HEK293 (cell line): ENCODE results near the gene ETS2.

Experiments used
- CTCF ChIA-PET: fragments of 350-600 bp; formaldehyde crosslinking; extraction: SDS; loops from one replicate; lab custom pipeline; 2021; ENCODE audit warnings: antibody characterized with exemption; lab: Yijun Ruan, JAX
- POLR2A ChIA-PET: fragments of 300-600 bp; formaldehyde crosslinking; extraction: SDS; loops from one replicate; lab custom pipeline; 2020; ENCODE audit warnings: antibody characterized with exemption, inconsistent platforms; lab: Yijun Ruan, JAX
- H3K27ac ChIP-seq: fragments of 200-500 bp; sonication (Bioruptor generic); 2 replicates; pipeline ENCODE4 v1.5.1; 2014; ENCODE audit warnings: low read depth, low read length, control low read depth, inconsistent platforms; ENCODE audit errors: extremely low read depth
- H3K36me3 ChIP-seq, 2 experiments: fragments of 200-500 bp in 1 of 2; sonication (Bioruptor generic) in 1 of 2; 1 replicate in 1 of 2; 2 replicates in 1 of 2; pipeline ENCODE4 v1.5.1; 2014 to 2017; ENCODE audit warnings: inconsistent platforms in 2 of 2, low read length in 2 of 2; ENCODE audit not compliant: control insufficient read depth in 2 of 2, insufficient read depth in 1 of 2
- H3K4me1 ChIP-seq: fragments of 200-500 bp; sonication (Bioruptor generic); 2 replicates; pipeline ENCODE4 v1.5.1; 2014; ENCODE audit warnings: mild to moderate bottlenecking, low read length, inconsistent platforms; ENCODE audit not compliant: control insufficient read depth, insufficient read depth
- H3K4me3 ChIP-seq: 2 replicates; pipeline ENCODE4 v1.5.1; 2011; ENCODE audit warnings: low read depth, mild to moderate bottlenecking, control low read depth, low read length, moderate library complexity
- H3K9me3 ChIP-seq: fragments of 200-500 bp; sonication (Bioruptor generic); 2 replicates; pipeline ENCODE4 v1.5.1; 2014; ENCODE audit warnings: low read depth, low read length, inconsistent platforms; ENCODE audit not compliant: control insufficient read depth, insufficient read depth
- GLIS2 ChIP-seq: fragments of 450-650 bp; formaldehyde crosslinking; IDR thresholded peaks from 2 replicates; pipeline ENCODE4 v1.5.1; 2016; ENCODE audit warnings: missing biosample characterization, missing genetic modification characterization
- KLF1 ChIP-seq: fragments of 450-650 bp; formaldehyde crosslinking; IDR thresholded peaks from 2 replicates; pipeline ENCODE4 v1.5.1; 2016; ENCODE audit warnings: missing biosample characterization, missing genetic modification characterization
- KLF10 ChIP-seq: fragments of 450-650 bp; IDR thresholded peaks from 2 replicates; pipeline ENCODE4 v1.5.1; 2018; ENCODE audit warnings: missing biosample characterization, mild to moderate bottlenecking, missing genetic modification characterization
- SP2 ChIP-seq: fragments of 450-650 bp; formaldehyde crosslinking; IDR thresholded peaks from 2 replicates; pipeline ENCODE4 v1.5.1; 2016; ENCODE audit warnings: missing biosample characterization, missing genetic modification characterization
- SP7 ChIP-seq: fragments of 450-650 bp; formaldehyde crosslinking; IDR thresholded peaks from 2 replicates; pipeline ENCODE4 v1.5.1; 2016; ENCODE audit warnings: missing biosample characterization, missing genetic modification characterization
- ZBTB48 ChIP-seq: fragments of 450-650 bp; formaldehyde crosslinking; IDR thresholded peaks from 2 replicates; pipeline ENCODE4 v1.5.1; 2016; ENCODE audit warnings: missing biosample characterization, missing genetic modification characterization
- ZBTB8A ChIP-seq: fragments of 450-650 bp; formaldehyde crosslinking; IDR thresholded peaks from 2 replicates; pipeline ENCODE4 v1.5.1; 2016; ENCODE audit warnings: missing biosample characterization, missing genetic modification characterization
- ZIC2 ChIP-seq: fragments of 450-650 bp; formaldehyde crosslinking; IDR thresholded peaks from 2 replicates; pipeline ENCODE4 v1.5.1; 2016; ENCODE audit warnings: missing biosample characterization, missing genetic modification characterization
- ZNF239 ChIP-seq: fragments of 450-650 bp; formaldehyde crosslinking; IDR thresholded peaks from 2 replicates; pipeline ENCODE4 v1.5.1; 2016; ENCODE audit warnings: missing biosample characterization, missing genetic modification characterization
- ZNF335 ChIP-seq: fragments of 450-650 bp; formaldehyde crosslinking; conservative IDR thresholded peaks from 2 replicates; pipeline ENCODE4 v1.5.1; 2016; ENCODE audit warnings: missing biosample characterization, missing genetic modification characterization
- ZNF341 ChIP-seq: fragments of 450-650 bp; formaldehyde crosslinking; IDR thresholded peaks from 2 replicates; pipeline ENCODE4; 2016; ENCODE audit warnings: low read depth, missing biosample characterization, missing genetic modification characterization
- ZNF423 ChIP-seq: fragments of 450-650 bp; formaldehyde crosslinking; IDR thresholded peaks from 2 replicates; pipeline ENCODE4 v1.5.1; 2016; ENCODE audit warnings: missing biosample characterization, missing genetic modification characterization
- ZNF521 ChIP-seq: fragments of 450-650 bp; formaldehyde crosslinking; IDR thresholded peaks from 2 replicates; pipeline ENCODE4 v1.5.1; 2017; ENCODE audit warnings: missing biosample characterization, mild to moderate bottlenecking, missing genetic modification characterization
- ZNF558 ChIP-seq: fragments of 450-650 bp; formaldehyde crosslinking; IDR thresholded peaks from 2 replicates; pipeline ENCODE4 v1.5.1; 2016; ENCODE audit warnings: missing biosample characterization, missing genetic modification characterization
- ZNF561 ChIP-seq: fragments of 450-650 bp; IDR thresholded peaks from 2 replicates; pipeline ENCODE4 v1.5.1; 2018; ENCODE audit warnings: missing biosample characterization, missing genetic modification characterization, borderline replicate concordance
- ZNF571 ChIP-seq: fragments of 450-650 bp; formaldehyde crosslinking; IDR thresholded peaks from 2 replicates; pipeline ENCODE4 v1.5.0; 2017; ENCODE audit warnings: missing biosample characterization, missing genetic modification characterization
- ZNF600 ChIP-seq: fragments of 450-650 bp; formaldehyde crosslinking; IDR thresholded peaks from 2 replicates; pipeline ENCODE4 v1.5.1; 2016; ENCODE audit warnings: missing biosample characterization, missing genetic modification characterization
- ZNF629 ChIP-seq: fragments of 450-650 bp; formaldehyde crosslinking; IDR thresholded peaks from 2 replicates; pipeline ENCODE4 v1.5.1; 2017; ENCODE audit warnings: missing biosample characterization, missing genetic modification characterization
- ZNF660 ChIP-seq: fragments of 450-650 bp; IDR thresholded peaks from 2 replicates; pipeline ENCODE4 v1.5.1; 2018; ENCODE audit warnings: missing biosample characterization, mild to moderate bottlenecking, missing genetic modification characterization
- ZSCAN23 ChIP-seq: fragments of 450-650 bp; formaldehyde crosslinking; IDR thresholded peaks from 2 replicates; pipeline ENCODE4 v1.5.1; 2016; ENCODE audit warnings: missing biosample characterization, missing genetic modification characterization
- ZSCAN30 ChIP-seq: fragments of 450-650 bp; IDR thresholded peaks from 2 replicates; pipeline ENCODE4 v1.5.1; 2018; ENCODE audit warnings: missing biosample characterization, mild to moderate bottlenecking, missing genetic modification characterization, moderate library complexity
- TF ChIP-seq, protein P1 (sequence below): fragments of 450-650 bp; formaldehyde crosslinking; IDR thresholded peaks from 2 replicates; pipeline ENCODE4 v1.5.1; 2016; ENCODE audit warnings: missing biosample characterization, missing genetic modification characterization
- TF ChIP-seq, protein P2 (sequence below): fragments of 450-650 bp; formaldehyde crosslinking; conservative IDR thresholded peaks from 2 replicates; pipeline ENCODE4 v1.5.1; 2016; ENCODE audit warnings: low read depth, missing biosample characterization, missing genetic modification characterization
- TF ChIP-seq, protein P3 (sequence below): fragments of 450-650 bp; formaldehyde crosslinking; IDR thresholded peaks from 2 replicates; pipeline ENCODE4 v1.5.1; 2017; ENCODE audit warnings: missing biosample characterization, missing genetic modification characterization
- TF ChIP-seq, protein P4 (sequence below): fragments of 450-650 bp; formaldehyde crosslinking; IDR thresholded peaks from 2 replicates; pipeline ENCODE4 v1.5.1; 2016; ENCODE audit warnings: missing biosample characterization, missing genetic modification characterization

Gene ETS2

DNA sequence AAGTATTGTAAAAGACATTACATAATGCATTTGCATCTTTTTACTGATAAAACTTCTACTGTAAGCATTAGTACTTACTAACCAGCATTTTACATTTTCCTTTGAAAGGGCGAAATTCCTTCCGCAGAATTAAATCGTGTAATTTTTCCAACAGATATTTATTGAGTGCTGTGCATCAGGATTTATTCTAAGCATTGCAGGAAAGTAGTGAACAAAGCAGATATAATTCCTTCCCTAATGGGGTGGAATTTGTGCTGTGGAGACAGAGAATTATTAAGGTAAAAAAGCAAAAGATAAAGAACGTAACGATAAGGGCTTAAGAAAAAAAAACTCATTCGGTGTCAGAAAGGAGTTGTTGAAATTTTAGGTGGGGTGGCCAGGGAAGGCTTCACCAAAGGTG lies 7.6 kb upstream of the ETS2 start:
- H3K4me3 ChIP-seq, result no peak overlapping the region
- no peaks in the 10 kb centered on the region for H3K36me3 ChIP-seq
- CTCF ChIA-PET, result no interaction called here
- peaks cover 6% of the 10 kb centered on the region for H3K4me1 ChIP-seq
- no peak overlapping the region for H3K27ac ChIP-seq
- POLR2A ChIA-PET, result interaction anchor here (2.0 to 2.2 kb wide), 2 partner anchors 10 kb away, joined by 9 to 10 read pairs; no protein-coding TSS in a partner anchor
- H3K9me3 ChIP-seq, result no peaks in the 10 kb centered on the region
- TF ChIP-seq ZNF423 (tag by site-specific recombination) (0 out of 2 replicates have a peak, but pooled peaks have one; percentile 11), ZSCAN30 (no peak), ZNF335 (tag by site-specific recombination) (peak; percentile 56)

DNA sequence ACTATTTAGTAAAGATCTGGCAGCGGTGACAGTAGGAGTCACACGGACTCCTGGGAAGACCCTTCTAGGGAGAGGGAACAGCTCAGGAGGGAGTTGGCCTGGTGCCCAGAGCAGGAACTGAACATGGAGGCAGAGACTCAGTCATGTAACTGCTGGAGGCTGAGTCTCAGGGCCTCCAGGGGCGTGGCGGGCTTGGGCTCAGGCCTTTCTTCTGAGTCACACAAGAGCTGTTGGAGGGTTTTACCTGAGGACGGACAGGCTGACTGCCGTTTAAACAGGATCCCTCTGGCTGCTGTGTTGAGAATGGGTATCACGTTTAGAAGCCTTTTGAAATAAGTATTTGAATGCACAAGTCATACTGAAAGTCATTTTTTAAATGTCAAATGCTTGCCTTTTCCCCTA lies 7.2 kb upstream of the ETS2 start:
- H3K27ac ChIP-seq, result no peak overlapping the region
- H3K4me3 ChIP-seq, result no peak overlapping the region
- CTCF ChIA-PET, result no interaction called here
- H3K36me3 ChIP-seq, result no peaks in the 10 kb centered on the region
- POLR2A ChIA-PET, result interaction anchor here (2.0 to 2.2 kb wide), 2 partner anchors 9 to 11 kb away, joined by 9 to 10 read pairs; no protein-coding TSS in a partner anchor
- H3K9me3 ChIP-seq, result no peaks in the 10 kb centered on the region
- H3K4me1 ChIP-seq, result peaks cover 6% of the 10 kb centered on the region
- peak; percentile 54; the same call in 1 of the 2 replicates for TF ChIP-seq ZNF600
- TF ChIP-seq ZSCAN23 (tag by site-specific recombination), result no peak; the same call in 1 of the 2 replicates
- TF ChIP-seq ZNF341 (tag by site-specific recombination), result peak; percentile 77
- TF ChIP-seq, protein P1, sequence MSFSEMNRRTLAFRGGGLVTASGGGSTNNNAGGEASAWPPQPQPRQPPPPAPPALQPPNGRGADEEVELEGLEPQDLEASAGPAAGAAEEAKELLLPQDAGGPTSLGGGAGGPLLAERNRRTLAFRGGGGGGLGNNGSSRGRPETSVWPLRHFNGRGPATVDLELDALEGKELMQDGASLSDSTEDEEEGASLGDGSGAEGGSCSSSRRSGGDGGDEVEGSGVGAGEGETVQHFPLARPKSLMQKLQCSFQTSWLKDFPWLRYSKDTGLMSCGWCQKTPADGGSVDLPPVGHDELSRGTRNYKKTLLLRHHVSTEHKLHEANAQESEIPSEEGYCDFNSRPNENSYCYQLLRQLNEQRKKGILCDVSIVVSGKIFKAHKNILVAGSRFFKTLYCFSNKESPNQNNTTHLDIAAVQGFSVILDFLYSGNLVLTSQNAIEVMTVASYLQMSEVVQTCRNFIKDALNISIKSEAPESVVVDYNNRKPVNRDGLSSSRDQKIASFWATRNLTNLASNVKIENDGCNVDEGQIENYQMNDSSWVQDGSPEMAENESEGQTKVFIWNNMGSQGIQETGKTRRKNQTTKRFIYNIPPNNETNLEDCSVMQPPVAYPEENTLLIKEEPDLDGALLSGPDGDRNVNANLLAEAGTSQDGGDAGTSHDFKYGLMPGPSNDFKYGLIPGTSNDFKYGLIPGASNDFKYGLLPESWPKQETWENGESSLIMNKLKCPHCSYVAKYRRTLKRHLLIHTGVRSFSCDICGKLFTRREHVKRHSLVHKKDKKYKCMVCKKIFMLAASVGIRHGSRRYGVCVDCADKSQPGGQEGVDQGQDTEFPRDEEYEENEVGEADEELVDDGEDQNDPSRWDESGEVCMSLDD, result no peak
- no peak for TF ChIP-seq ZNF521 (tag by site-specific recombination)
- peak; percentile 75 for TF ChIP-seq ZBTB8A (tag by site-specific recombination)
- no peak for TF ChIP-seq SP2 (tag by site-specific recombination)
- peak; percentile 93 for TF ChIP-seq ZIC2
- TF ChIP-seq ZNF571 (tag by site-specific recombination), result no peak
- TF ChIP-seq ZNF660 (tag by site-specific recombination), result peak; percentile 95
- TF ChIP-seq ZNF239 (tag by site-specific recombination), result no peak
- no peak for TF ChIP-seq ZNF558 (tag by site-specific recombination)
- TF ChIP-seq, protein P2, sequence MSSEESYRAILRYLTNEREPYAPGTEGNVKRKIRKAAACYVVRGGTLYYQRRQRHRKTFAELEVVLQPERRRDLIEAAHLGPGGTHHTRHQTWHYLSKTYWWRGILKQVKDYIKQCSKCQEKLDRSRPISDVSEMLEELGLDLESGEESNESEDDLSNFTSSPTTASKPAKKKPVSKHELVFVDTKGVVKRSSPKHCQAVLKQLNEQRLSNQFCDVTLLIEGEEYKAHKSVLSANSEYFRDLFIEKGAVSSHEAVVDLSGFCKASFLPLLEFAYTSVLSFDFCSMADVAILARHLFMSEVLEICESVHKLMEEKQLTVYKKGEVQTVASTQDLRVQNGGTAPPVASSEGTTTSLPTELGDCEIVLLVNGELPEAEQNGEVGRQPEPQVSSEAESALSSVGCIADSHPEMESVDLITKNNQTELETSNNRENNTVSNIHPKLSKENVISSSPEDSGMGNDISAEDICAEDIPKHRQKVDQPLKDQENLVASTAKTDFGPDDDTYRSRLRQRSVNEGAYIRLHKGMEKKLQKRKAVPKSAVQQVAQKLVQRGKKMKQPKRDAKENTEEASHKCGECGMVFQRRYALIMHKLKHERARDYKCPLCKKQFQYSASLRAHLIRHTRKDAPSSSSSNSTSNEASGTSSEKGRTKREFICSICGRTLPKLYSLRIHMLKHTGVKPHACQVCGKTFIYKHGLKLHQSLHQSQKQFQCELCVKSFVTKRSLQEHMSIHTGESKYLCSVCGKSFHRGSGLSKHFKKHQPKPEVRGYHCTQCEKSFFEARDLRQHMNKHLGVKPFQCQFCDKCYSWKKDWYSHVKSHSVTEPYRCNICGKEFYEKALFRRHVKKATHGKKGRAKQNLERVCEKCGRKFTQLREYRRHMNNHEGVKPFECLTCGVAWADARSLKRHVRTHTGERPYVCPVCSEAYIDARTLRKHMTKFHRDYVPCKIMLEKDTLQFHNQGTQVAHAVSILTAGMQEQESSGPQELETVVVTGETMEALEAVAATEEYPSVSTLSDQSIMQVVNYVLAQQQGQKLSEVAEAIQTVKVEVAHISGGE (tag by site-specific recombination), result no peak
- TF ChIP-seq KLF1 (tag by site-specific recombination), result peak; percentile 43
- TF ChIP-seq KLF10 (tag by site-specific recombination), result peak; percentile 53; the same call in 1 of the 2 replicates
- peak; percentile 70 for TF ChIP-seq ZBTB48
- TF ChIP-seq ZNF335 (tag by site-specific recombination), result 0 out of 2 replicates have a peak, but pooled peaks have one; percentile 39
- TF ChIP-seq ZNF629 (tag by site-specific recombination), result peak; percentile 36; the same call in 1 of the 2 replicates
- TF ChIP-seq, protein P3, sequence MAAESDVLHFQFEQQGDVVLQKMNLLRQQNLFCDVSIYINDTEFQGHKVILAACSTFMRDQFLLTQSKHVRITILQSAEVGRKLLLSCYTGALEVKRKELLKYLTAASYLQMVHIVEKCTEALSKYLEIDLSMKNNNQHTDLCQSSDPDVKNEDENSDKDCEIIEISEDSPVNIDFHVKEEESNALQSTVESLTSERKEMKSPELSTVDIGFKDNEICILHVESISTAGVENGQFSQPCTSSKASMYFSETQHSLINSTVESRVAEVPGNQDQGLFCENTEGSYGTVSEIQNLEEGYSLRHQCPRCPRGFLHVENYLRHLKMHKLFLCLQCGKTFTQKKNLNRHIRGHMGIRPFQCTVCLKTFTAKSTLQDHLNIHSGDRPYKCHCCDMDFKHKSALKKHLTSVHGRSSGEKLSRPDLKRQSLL, result peak; percentile 85
- TF ChIP-seq ZNF561, result peak; percentile 39; the same call in 1 of the 2 replicates
- TF ChIP-seq, protein P4, sequence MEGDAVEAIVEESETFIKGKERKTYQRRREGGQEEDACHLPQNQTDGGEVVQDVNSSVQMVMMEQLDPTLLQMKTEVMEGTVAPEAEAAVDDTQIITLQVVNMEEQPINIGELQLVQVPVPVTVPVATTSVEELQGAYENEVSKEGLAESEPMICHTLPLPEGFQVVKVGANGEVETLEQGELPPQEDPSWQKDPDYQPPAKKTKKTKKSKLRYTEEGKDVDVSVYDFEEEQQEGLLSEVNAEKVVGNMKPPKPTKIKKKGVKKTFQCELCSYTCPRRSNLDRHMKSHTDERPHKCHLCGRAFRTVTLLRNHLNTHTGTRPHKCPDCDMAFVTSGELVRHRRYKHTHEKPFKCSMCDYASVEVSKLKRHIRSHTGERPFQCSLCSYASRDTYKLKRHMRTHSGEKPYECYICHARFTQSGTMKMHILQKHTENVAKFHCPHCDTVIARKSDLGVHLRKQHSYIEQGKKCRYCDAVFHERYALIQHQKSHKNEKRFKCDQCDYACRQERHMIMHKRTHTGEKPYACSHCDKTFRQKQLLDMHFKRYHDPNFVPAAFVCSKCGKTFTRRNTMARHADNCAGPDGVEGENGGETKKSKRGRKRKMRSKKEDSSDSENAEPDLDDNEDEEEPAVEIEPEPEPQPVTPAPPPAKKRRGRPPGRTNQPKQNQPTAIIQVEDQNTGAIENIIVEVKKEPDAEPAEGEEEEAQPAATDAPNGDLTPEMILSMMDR, result no peak
- peak; percentile 48; the same call in 1 of the 2 replicates for TF ChIP-seq GLIS2 (tag by site-specific recombination)
- peak; percentile 86 for TF ChIP-seq SP7 (tag by site-specific recombination)
